ENCODE data around the gene SETD1B.

The SETD1B gene

DNA sequence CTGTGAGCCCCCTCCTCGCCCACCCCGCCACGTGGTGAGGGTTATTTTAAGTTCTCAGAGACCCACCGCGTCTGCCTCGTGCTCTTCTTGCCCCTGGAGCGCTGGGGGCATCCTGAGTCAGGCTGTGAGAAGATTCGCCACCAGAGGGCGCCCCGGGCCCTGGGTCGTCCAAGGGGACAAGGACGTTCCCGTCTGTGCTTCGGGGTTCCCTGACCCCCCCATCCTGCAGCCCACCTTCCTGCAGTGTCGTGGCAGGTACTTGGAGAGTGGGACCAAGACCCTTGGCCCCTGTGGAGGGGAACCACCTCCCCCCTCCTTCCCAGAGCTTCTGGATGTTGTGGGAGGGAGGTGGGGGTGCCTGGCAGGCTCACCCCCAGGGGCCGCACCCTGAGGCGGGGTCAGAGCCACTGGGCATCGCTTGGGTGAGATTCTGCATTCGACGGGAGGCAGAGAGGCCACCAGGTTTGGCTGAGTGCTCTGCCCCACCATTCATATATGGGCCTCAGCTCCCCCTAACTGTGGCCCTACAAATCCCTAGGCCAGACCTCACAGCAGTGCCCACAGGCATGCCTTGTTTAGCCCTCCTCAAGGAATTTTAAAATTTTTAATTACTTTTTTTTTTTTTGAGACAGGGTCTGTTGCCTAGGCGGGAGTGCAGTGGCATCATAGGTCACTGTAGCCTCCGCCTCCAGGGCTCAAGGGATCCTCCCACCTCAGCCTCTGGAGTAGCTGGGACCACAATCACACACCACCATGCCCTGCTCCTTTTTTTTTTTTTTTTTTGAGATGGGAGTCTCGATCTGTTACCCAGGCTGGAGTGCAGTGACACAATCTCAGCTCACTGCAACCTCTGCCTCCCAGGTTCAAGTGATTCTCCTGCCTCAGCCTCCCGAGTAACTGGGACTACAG, 27.4 kb upstream of the SETD1B start:
- H3K27ac ChIP-seq (ENCODE audit: low read length), result no peak overlapping the region
- no peaks in the 10 kb centered on the region for H3K36me3 ChIP-seq (replicated peaks; ENCODE audit: insufficient read depth, low read length)
- no peaks in the 10 kb centered on the region for H4K20me1 ChIP-seq (ENCODE audit: insufficient read depth, low read length)
- H3K79me2 ChIP-seq (ENCODE audit: low read length), result no peaks in the 10 kb centered on the region
- TF ChIP-seq, protein P1, sequence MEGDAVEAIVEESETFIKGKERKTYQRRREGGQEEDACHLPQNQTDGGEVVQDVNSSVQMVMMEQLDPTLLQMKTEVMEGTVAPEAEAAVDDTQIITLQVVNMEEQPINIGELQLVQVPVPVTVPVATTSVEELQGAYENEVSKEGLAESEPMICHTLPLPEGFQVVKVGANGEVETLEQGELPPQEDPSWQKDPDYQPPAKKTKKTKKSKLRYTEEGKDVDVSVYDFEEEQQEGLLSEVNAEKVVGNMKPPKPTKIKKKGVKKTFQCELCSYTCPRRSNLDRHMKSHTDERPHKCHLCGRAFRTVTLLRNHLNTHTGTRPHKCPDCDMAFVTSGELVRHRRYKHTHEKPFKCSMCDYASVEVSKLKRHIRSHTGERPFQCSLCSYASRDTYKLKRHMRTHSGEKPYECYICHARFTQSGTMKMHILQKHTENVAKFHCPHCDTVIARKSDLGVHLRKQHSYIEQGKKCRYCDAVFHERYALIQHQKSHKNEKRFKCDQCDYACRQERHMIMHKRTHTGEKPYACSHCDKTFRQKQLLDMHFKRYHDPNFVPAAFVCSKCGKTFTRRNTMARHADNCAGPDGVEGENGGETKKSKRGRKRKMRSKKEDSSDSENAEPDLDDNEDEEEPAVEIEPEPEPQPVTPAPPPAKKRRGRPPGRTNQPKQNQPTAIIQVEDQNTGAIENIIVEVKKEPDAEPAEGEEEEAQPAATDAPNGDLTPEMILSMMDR (IDR thresholded peaks at IDR 0.05; ENCODE audit: low read length), result peak; percentile 59
- TF ChIP-seq EZH2phosphoT487 (IDR thresholded peaks at IDR 0.05; ENCODE audit: low read length), result no peak
- no peak overlapping the region for H3K9ac ChIP-seq (ENCODE audit: low read length)
- DNase-seq, result peak; percentile 65
- H3K4me2 ChIP-seq (ENCODE audit: low read depth, low read length), result no peak overlapping the region
- no peaks in the 10 kb centered on the region for H3F3A ChIP-seq (ENCODE audit: insufficient read depth, low read length)
- no peaks in the 10 kb centered on the region for H3K9me2 ChIP-seq (replicated peaks; ENCODE audit: insufficient read depth, low read length)
- no peak overlapping the region for H3K4me3 ChIP-seq (ENCODE audit: low read length)
- H3K27me3 ChIP-seq (replicated peaks; ENCODE audit: insufficient read depth, low read length), result no peaks in the 10 kb centered on the region
- H3K9me3 ChIP-seq (replicated peaks; ENCODE audit: insufficient read depth, low read length), result no peaks in the 10 kb centered on the region
- H3K4me1 ChIP-seq (ENCODE audit: low read length), result no peaks in the 10 kb centered on the region
- no peak overlapping the region for H2AFZ ChIP-seq (ENCODE audit: low read length)

DNA sequence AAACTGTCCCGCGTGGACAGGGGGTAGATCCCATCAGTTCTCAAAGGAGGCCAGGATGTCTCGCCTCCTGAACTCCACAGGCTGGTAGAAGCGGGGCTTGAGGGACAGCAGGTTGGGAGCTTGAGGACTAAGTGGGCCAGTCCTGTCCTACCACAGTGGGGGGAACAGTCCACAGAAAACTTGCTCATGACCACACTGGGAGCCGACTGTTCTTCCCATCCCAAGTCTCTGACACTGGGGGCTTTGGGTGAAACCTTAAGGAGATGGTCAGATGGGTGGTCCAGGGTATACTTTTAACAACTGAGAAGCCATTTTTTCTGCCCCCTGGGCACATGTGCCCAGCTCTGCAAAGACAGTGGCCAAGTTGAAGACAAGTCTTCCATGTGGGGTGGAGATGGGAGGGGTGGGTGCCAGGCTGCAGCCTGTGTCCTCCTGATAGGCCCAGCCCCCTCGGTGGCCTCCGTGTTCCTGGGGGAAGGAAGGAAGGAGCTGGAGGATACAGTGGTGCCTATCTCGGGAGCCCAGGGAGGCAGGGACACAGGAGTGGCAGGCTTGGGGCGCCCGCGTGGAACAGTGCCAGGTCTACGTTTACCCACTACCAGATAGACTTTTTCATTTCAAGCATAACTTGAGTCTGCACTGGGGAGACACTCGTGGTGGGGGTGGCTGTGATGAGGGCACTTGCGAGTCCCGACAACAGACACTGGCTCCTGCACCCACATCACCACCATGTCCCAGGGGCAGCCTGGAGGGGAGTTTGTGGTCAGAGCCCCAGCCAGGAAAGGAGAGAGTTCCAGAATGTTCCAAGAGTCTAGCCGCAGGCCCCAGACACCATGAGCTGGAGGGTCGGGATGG, 25.0 kb upstream of the SETD1B start:
- no peak for DNase-seq
- no peaks in the 10 kb centered on the region for H4K20me1 ChIP-seq (ENCODE audit: insufficient read depth, low read length)
- TF ChIP-seq, protein P1 (IDR thresholded peaks at IDR 0.05; ENCODE audit: low read length), result no peak
- TF ChIP-seq EZH2phosphoT487 (IDR thresholded peaks at IDR 0.05; ENCODE audit: low read length), result no peak
- no peak for TF ChIP-seq EZH2 (optimal IDR thresholded peaks at IDR 0.05; ENCODE audit: low read depth, low read length)
- H3K9me3 ChIP-seq (replicated peaks; ENCODE audit: insufficient read depth, low read length), result no peaks in the 10 kb centered on the region
- H3K9me2 ChIP-seq (replicated peaks; ENCODE audit: insufficient read depth, low read length), result no peaks in the 10 kb centered on the region
- no peaks in the 10 kb centered on the region for H3K4me1 ChIP-seq (ENCODE audit: low read length)
- no peak overlapping the region for H3K4me2 ChIP-seq (ENCODE audit: low read depth, low read length)
- H3F3A ChIP-seq (ENCODE audit: insufficient read depth, low read length), result no peaks in the 10 kb centered on the region
- H3K9ac ChIP-seq (ENCODE audit: low read length), result no peak overlapping the region
- H3K79me2 ChIP-seq (ENCODE audit: low read length), result no peaks in the 10 kb centered on the region
- no peak overlapping the region for H2AFZ ChIP-seq (ENCODE audit: low read length)
- no peak overlapping the region for H3K27ac ChIP-seq (ENCODE audit: low read length)
- no peak overlapping the region for H3K4me3 ChIP-seq (ENCODE audit: low read length)
- no peaks in the 10 kb centered on the region for H3K27me3 ChIP-seq (replicated peaks; ENCODE audit: insufficient read depth, low read length)
- no peaks in the 10 kb centered on the region for H3K36me3 ChIP-seq (replicated peaks; ENCODE audit: insufficient read depth, low read length)

DNA sequence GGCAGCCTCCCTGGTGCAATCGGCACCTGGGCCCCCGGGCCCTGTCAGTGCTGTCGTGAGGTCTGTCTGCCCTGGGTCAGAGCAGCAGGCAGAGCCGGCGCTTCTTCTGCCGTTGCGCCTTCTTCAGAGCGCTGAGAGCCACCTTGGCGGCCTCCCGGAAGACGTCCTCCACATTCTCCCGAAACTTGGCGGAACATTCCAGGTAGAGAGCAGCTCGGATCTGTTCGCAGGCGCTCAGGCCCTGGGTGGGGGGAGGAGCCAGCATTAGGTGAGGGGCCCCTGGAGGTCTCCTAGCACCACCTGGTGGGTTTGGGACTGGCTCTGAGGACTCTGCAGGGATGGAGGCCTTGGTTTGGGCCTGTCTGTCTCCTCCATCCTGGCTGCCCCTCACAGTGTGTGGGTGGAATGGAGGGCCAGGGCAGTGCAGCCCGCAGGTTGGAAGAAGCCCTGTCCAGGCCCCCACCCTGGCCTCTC, 24.4 kb upstream of the SETD1B start:
- no peaks in the 10 kb centered on the region for H3K79me2 ChIP-seq (ENCODE audit: low read length)
- TF ChIP-seq, protein P1 (IDR thresholded peaks at IDR 0.05; ENCODE audit: low read length), result no peak
- TF ChIP-seq EZH2 (optimal IDR thresholded peaks at IDR 0.05; ENCODE audit: low read depth, low read length) (no peak), EZH2phosphoT487 (IDR thresholded peaks at IDR 0.05; ENCODE audit: low read length) (no peak)
- no peaks in the 10 kb centered on the region for H3K9me3 ChIP-seq (replicated peaks; ENCODE audit: insufficient read depth, low read length)
- no peaks in the 10 kb centered on the region for H3K9me2 ChIP-seq (replicated peaks; ENCODE audit: insufficient read depth, low read length)
- H3K27me3 ChIP-seq (replicated peaks; ENCODE audit: insufficient read depth, low read length), result no peaks in the 10 kb centered on the region
- H3K36me3 ChIP-seq (replicated peaks; ENCODE audit: insufficient read depth, low read length), result no peaks in the 10 kb centered on the region
- H3K4me2 ChIP-seq (ENCODE audit: low read depth, low read length), result no peak overlapping the region
- H4K20me1 ChIP-seq (ENCODE audit: insufficient read depth, low read length), result no peaks in the 10 kb centered on the region
- H3K4me3 ChIP-seq (ENCODE audit: low read length), result no peak overlapping the region
- no peak overlapping the region for H3K9ac ChIP-seq (ENCODE audit: low read length)
- no peak overlapping the region for H2AFZ ChIP-seq (ENCODE audit: low read length)
- H3K27ac ChIP-seq (ENCODE audit: low read length), result no peak overlapping the region
- no peak for DNase-seq
- H3F3A ChIP-seq (ENCODE audit: insufficient read depth, low read length), result no peaks in the 10 kb centered on the region
- H3K4me1 ChIP-seq (ENCODE audit: low read length), result no peaks in the 10 kb centered on the region
